HUES64 (cell line): ENCODE data around the gene PAIP1. TPM values are rescaled to one million over a fixed set of nuclear protein-coding genes. Genes with fewer than 3 reads are reported as not detected.
"Not testable (repeated sequence)": the region's sequence is repeated elsewhere in the genome, so short reads cannot be mapped to it uniquely, and the experiment has no call there.

ENCODE experiments used
- H3K27ac ChIP-seq: 2 replicates; pipeline ENCODE4 v1.7.0; 2013; ENCODE audit warnings: low read depth, low read length, inconsistent platforms
- H3K27me3 ChIP-seq: 2 replicates; pipeline ENCODE4 v1.6.1; 2013; ENCODE audit warnings: mild to moderate bottlenecking, low read length; ENCODE audit not compliant: insufficient read depth
- H3K36me3 ChIP-seq: 2 replicates; pipeline ENCODE4 v1.6.1; 2013; ENCODE audit warnings: mild to moderate bottlenecking, low read length; ENCODE audit not compliant: insufficient read depth
- H3K4me1 ChIP-seq: 2 replicates; pipeline ENCODE4 v1.6.1; 2013; ENCODE audit warnings: mild to moderate bottlenecking, low read length, moderate library complexity; ENCODE audit not compliant: insufficient read depth
- H3K4me3 ChIP-seq: 2 replicates; pipeline ENCODE4 v1.5.1; 2013; ENCODE audit warnings: mild to moderate bottlenecking, low read length, moderate library complexity
- H3K9ac ChIP-seq: 2 replicates; pipeline ENCODE4 v1.6.1; 2013; ENCODE audit warnings: mild to moderate bottlenecking, low read depth, low read length
- H3K9me3 ChIP-seq: 2 replicates; pipeline ENCODE4 v1.6.1; 2013; ENCODE audit warnings: low read depth, low read length; ENCODE audit not compliant: insufficient read depth
- WGBS: fragments of 150-250, 120-280 bp; methylation state at CpG from one replicate; pipeline ENCODE4 v1.1.7; 2013; ENCODE audit warnings: missing lambda C conversion rate; 5-methylcytosine and 5-hydroxymethylcytosine counted together
- polyA plus RNA-seq, 2 experiments: library from polyadenylated mRNA; stranded (reverse); fragments of 50-300 nt; gene quantifications; one replicate each; pipeline ENCODE4 v1.2.3, GENCODE V29; 2013

The PAIP1 gene, protein sequence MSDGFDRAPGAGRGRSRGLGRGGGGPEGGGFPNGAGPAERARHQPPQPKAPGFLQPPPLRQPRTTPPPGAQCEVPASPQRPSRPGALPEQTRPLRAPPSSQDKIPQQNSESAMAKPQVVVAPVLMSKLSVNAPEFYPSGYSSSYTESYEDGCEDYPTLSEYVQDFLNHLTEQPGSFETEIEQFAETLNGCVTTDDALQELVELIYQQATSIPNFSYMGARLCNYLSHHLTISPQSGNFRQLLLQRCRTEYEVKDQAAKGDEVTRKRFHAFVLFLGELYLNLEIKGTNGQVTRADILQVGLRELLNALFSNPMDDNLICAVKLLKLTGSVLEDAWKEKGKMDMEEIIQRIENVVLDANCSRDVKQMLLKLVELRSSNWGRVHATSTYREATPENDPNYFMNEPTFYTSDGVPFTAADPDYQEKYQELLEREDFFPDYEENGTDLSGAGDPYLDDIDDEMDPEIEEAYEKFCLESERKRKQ
- 92.3 TPM for polyA plus RNA-seq (2013, experiment 1 of 2)
- 110 TPM for polyA plus RNA-seq (2013, experiment 2 of 2)

DNA sequence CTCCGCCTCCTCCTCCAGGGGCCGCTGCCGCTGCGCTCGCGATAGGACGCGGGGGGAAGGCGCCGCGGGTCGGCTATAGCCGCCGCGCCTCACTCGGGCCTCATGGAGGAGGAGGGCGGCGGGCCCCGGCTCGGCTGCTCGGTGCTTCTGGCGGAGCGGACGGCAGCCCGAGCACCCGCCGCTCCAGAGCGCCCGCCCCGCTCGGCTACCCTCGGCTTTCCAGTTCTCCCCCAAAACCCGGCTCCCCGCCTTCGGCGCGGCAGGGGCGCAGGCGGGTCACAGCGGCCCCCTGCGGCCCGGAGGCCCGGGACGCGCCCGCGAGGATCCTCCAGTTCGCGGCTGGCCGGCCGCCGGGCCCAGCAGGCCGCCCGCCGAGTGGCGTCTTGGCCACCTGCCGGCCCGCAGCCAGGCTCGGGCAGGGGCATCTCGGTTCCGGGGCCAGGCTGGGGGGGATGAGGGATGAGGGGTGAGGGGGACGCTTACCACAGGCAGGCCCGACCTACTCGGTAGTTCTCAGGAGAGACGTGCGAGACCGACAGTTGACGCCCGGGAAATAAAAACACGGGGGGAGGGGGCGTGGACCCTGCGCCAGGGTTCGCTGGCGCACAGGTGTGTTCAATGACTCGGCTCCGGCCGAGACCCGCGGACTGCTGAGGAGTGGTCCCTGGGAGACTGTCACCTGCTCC is at the start of gene PAIP1:
Gene PAIP1, minus strand, starts transcription at position 221 of the 686 bp plus-strand sequence. CDS start 231 bp downstream, outside the sequence.
- WGBS: under 1% methylated on average over 79 of the region's 79 CpGs
- H3K4me3 ChIP-seq: peak within 1 kb of the TSS; percentile 97
- peak within 1 kb of the TSS; percentile 99 for H3K9ac ChIP-seq
- peaks cover 37% of the 10 kb centered on the region for H3K36me3 ChIP-seq
- peak within 1 kb of the TSS; percentile 96 for H3K27ac ChIP-seq
- no peaks in the 10 kb centered on the region for H3K27me3 ChIP-seq
- H3K4me1 ChIP-seq: peaks cover 24% of the 10 kb centered on the region; the same call in 1 of the 2 replicates
- no peaks in the 10 kb centered on the region for H3K9me3 ChIP-seq

DNA sequence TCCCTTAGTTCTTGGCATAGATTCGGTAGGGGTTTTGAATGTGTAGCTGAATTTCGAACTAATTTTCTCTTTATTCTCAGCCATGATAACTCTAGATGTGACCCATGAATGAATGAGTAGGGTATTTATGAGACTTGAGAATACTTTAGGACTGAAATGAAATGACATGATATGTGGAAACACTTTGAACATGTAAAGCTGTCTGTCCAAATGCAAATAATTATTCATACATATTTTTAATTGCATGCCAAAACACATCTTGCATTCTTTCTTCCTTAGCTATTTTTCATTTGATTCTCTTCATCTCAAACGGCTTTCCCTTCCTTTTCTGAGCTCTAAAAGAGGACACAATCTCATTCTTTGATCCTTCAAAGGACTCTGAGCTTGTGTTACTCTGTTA is 49.5 kb upstream of the PAIP1 start:
- no peak overlapping the region for H3K4me3 ChIP-seq
- 92% methylated on average over 3 of the region's 3 CpGs for WGBS
- H3K4me1 ChIP-seq: peaks cover 11% of the 10 kb centered on the region
- H3K36me3 ChIP-seq: peaks cover 8% of the 10 kb centered on the region; the same call in 1 of the 2 replicates
- no peak overlapping the region for H3K27ac ChIP-seq
- H3K9me3 ChIP-seq: no peaks in the 10 kb centered on the region
- peaks cover 16% of the 10 kb centered on the region for H3K27me3 ChIP-seq
- H3K9ac ChIP-seq: no peak overlapping the region

DNA sequence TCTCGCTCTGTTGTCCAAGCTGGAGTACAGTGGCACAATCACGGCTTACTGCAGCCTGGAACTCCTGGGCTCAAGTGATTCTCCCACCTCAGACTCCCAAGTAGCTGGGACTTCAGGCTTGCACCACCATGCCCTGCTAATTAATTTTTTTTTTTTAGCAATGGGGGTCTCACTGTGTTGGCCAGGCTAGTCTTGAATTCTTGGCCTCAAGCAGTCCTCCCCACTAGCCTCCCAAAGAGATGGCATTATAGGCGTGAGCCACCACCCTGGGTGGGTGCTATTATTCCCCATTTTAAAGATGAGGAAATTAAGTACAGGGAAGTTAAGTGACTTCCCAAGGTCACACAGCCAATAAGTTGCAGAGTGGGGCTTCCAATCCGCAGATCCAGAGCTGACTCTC is 47.8 kb upstream of the PAIP1 start:
- Histone ChIP-seq H3K27ac (no peak overlapping the region), H3K27me3 (peaks cover 16% of the 10 kb centered on the region), H3K9ac (no peak overlapping the region), H3K4me3 (no peak overlapping the region), H3K36me3 (peaks cover 5% of the 10 kb centered on the region; the same call in 1 of the 2 replicates), H3K9me3 (no peaks in the 10 kb centered on the region), H3K4me1 (peaks cover 12% of the 10 kb centered on the region)
- 98% methylated on average over 4 of the region's 4 CpGs for WGBS

DNA sequence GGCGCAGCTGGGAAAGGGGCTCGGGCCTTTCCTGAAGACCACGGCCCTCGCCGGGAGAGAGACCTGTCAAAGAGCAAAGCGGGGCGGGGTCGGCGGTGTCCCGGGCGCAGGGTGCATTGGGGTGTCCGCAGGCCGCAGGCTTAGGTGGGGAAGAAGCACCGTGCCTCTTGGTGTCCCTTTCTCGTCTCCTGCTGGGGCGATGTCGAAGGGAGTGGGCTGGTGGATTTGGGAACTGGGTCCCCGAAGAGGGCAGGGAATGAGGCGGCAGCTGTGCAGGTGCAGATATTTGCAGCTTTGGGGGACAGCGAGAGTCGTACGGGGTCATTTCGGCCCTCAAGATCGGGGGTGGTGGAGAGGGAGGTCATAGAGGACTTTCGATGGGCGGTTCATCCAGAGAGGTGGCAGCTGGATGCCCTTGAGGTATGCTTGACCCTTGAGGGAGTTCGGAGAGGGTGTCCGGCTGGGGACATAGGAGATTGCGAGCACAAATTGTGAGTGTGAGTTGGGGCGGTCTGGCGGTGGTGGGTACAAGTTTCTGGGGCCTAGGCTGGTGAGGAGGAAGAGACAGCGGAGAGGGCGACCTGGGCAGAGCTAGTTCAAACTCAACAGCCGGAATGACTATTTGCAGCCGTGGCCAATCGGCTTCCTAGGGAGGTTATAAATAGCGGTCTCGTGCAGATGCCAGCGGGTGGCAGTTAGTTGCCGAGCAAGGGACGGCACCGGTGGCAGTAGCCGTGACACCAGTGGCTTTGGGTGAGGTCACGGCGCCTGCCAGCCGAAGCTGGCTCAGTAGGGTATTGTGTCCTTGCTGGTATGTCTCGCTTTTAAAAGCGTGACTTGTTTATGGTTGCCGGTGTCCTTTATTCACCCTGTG is 46.7 kb upstream of the PAIP1 start:
- Histone ChIP-seq H3K4me1 (peaks cover 12% of the 10 kb centered on the region), H3K9me3 (no peaks in the 10 kb centered on the region), H3K27me3 (peaks cover 16% of the 10 kb centered on the region), H3K4me3 (peak overlapping the region; percentile 69), H3K27ac (no peak overlapping the region), H3K9ac (peak overlapping the region; percentile 86), H3K36me3 (no peaks in the 10 kb centered on the region)
- WGBS: 3% methylated on average over 49 of the region's 49 CpGs

DNA sequence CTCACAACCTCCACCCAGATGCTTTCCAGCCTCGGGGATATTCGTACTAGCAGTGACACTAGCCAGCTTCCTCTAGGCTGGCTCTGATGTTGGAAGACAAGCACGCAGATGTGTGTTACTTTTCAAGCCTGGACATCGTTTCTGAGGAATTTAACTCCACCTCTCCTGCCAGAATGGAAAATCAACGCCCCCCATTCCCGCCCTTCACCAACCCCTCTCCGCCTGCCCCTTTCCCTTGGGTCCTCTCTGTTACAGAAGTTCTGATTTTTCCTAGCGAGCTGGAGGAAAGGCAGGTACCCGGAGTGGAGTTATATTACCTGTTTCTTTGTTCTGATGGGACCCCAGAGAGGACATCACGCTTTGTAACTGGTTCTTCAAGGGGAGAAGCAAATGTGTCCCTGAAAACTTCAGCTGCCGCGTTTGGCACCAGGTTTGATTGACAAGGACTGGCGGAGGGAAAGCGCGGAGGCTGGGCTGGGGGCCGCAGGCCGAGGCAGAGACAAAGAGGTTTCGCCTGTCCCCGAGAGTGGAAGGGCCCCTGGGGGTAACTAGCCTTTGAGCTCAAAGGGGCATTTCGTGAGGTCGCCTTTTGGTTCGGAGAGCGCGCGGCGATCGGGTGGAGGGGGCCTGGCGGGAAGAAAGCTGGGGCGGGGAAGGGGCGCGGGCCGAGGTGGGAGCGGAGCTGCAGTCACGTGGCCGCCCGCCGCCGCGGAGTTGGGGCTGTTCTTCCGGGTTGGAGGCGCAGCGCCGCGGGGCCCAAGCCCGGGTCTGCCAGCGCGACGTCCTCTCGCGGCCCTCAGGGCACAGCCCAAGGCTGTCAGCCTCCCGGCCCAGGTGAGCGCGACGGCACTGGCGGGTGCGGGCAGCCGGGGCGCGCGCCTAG is 45.8 kb upstream of the PAIP1 start, which contains the start of gene NNT:
Gene NNT, plus strand, starts transcription at position 720 of the 883 bp plus-strand sequence. CDS start 6,016 bp downstream, outside the sequence.
- peaks cover 12% of the 10 kb centered on the region for H3K4me1 ChIP-seq
- peak within 1 kb of the TSS; percentile 56 for H3K27ac ChIP-seq
- peaks cover 16% of the 10 kb centered on the region for H3K27me3 ChIP-seq
- no peaks in the 10 kb centered on the region for H3K9me3 ChIP-seq
- no peaks in the 10 kb centered on the region for H3K36me3 ChIP-seq
- H3K4me3 ChIP-seq: peak within 1 kb of the TSS; percentile 69
- under 1% methylated on average over 60 of the region's 60 CpGs for WGBS
- peak within 1 kb of the TSS; percentile 86 for H3K9ac ChIP-seq

DNA sequence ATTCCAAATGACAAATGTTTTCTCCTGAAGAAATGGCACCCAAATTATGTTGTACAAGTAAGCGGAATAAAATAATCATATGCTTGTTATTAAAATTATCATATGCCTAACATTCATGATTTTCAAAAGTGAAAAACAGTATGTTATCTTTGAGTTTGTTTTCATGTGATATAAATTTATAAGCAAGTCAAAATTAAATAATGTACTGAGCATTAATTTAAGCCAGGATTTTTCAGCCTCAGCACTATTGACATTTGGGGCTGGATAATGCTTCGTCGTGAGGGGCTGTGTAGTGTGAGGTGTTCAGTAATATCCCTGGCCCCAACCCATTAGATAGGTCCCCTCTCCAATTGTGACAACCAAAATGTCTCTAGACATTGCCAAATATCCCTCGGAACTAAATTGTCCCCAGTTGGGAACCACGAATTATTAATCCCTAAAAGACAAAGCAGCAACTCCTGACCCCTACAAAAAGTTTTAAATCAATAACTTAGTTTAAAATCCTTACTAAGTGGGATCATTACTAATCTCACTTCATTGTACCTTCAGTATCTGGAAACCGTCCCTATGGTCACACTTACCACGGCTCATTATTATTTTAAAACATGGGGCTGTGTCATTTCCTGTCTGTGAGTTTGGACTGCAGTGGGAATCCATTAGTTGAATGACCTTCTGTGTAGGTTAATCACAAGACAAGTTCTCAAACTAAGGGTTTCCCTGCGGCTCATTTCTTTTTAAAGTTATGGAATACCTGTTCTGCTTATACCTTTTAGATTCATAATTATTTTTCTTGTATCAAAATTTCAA is 44.8 kb upstream of the PAIP1 start:
- Histone ChIP-seq H3K36me3 (no peaks in the 10 kb centered on the region), H3K4me1 (peaks cover 12% of the 10 kb centered on the region), H3K27ac (no peak overlapping the region), H3K9ac (no peak overlapping the region), H3K4me3 (peak overlapping the region; percentile 69), H3K27me3 (peaks cover 16% of the 10 kb centered on the region), H3K9me3 (no peaks in the 10 kb centered on the region)
- 63% methylated on average over 5 of the region's 8 CpGs for WGBS

DNA sequence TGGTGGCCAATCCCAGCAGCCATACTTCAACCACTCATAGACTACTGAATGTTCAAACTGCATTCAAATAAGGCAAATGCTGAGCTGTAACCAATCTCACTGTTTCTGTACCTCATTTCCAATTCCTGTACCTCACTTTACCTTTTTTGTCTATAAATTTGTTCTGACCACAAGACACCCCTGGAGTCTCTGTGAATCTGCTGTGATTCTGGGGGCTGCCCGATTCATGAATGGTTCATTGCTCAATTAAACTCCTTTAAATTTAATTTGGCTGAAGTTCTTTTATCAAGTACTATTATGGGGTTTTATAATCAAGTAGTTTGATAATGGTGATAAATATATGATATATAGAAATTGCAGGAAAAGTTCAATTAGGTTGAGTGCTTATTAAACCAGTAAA is 42.0 kb upstream of the PAIP1 start:
- H3K36me3 ChIP-seq, H3K9ac ChIP-seq, H3K4me3 ChIP-seq, H3K27ac ChIP-seq, H3K27me3 ChIP-seq, H3K9me3 ChIP-seq: not testable (repeated sequence)
- WGBS: no CpG with 5 or more reads among the region's 1 CpG
- peaks cover 12% of the 10 kb centered on the region for H3K4me1 ChIP-seq

DNA sequence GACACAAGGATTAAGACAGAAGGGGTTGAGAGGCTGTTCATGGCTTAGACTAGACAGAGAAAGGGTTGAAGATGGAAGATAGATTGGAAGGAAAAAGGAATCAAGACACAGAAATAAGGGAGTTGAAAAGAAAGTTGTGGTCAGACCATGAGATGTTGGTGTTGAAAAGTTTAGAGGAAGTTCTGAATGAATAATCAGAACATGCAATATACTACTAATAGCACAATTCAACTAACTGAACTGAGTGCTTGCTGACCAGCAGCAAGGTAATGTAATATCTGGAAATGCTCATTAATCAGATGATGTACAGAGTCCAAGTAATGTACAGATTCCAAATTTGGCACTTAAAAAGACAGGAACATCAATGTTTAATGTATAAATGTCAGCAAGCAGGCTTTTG is 35.5 kb upstream of the PAIP1 start:
- no peak overlapping the region for H3K27ac ChIP-seq
- no peaks in the 10 kb centered on the region for H3K9me3 ChIP-seq
- no peak overlapping the region for H3K9ac ChIP-seq

DNA sequence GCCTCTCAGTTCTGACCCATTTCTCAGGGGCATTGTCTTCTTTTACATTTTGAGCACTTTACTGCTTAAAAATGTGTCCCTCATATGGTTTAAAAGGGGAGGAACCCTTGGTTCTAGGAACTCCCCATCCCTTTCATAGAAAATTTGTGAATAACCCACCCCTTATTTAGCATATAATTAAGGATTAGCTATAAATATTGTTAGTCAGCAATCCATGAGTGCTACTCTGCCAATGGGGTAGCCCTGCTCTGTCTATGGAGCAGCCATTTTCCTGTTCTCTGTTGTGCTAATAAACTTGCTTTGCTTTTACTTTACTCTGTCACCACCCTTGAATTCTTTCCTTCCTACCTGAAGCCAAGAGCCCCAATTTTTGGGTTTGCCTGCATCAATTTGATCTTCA is 33.8 kb upstream of the PAIP1 start:
- H3K4me3 ChIP-seq: no peak overlapping the region
- no peaks in the 10 kb centered on the region for H3K27me3 ChIP-seq
- H3K4me1 ChIP-seq: peaks cover 9% of the 10 kb centered on the region; the same call in 1 of the 2 replicates
- H3K9me3 ChIP-seq: no peaks in the 10 kb centered on the region
- no peak overlapping the region for H3K27ac ChIP-seq
- no peak overlapping the region for H3K9ac ChIP-seq
- no peaks in the 10 kb centered on the region for H3K36me3 ChIP-seq

More for the DNA sequence above, 35.5 kb upstream of the PAIP1 start:
- H3K4me3 ChIP-seq: no peak overlapping the region
- H3K36me3 ChIP-seq: no peaks in the 10 kb centered on the region
- H3K27me3 ChIP-seq: no peaks in the 10 kb centered on the region
- H3K4me1 ChIP-seq: peaks cover 9% of the 10 kb centered on the region; the same call in 1 of the 2 replicates
